ENCODE data around the gene TARS2. TPM values are rescaled to one million over a fixed set of nuclear protein-coding genes. Genes with fewer than 3 reads are reported as not detected.

TARS2 gene
- total and polyA plus RNA-seq, 10 of the 15 experiments (the other 5 are each of a cell fraction or from before 2014, with no cell fraction given), result 11.0 to 51.8 (median 45.2) TPM

GRCh38 chr1:150486966-150487762 is at the start of gene TARS2 (continued):
- TF ChIP-seq NR2C2 (IDR thresholded peaks at IDR 0.05; ENCODE audit: borderline replicate concordance, control insufficient read depth, insufficient read length, low read depth) (no peak), E2F4 (IDR thresholded peaks at IDR 0.05; ENCODE audit: low read depth, low read length) (no peak), FOS (IDR thresholded peaks at IDR 0.05; ENCODE audit: borderline replicate concordance, extremely low read depth, insufficient read length) (peak; percentile 87), POLR2AphosphoS5 (IDR thresholded peaks at IDR 0.05; ENCODE audit: low read length) (peak; percentile 97), STAT3 (IDR thresholded peaks at IDR 0.05; ENCODE audit: low read depth, low read length) (no peak), TCF3 (IDR thresholded peaks at IDR 0.05; ENCODE audit: borderline replicate concordance, insufficient read depth, low read depth, low read length) (peak; percentile 44; the same call in 1 of the 2 replicates), EZH2 (IDR thresholded peaks at IDR 0.05; ENCODE audit: borderline replicate concordance, control insufficient read depth, low read depth, low read length) (no peak), ZNF217 (IDR thresholded peaks at IDR 0.05) (0 out of 2 replicates have a peak, but pooled peaks have one; percentile 24), JUNB (IDR thresholded peaks at IDR 0.05) (no peak), EED (IDR thresholded peaks at IDR 0.05; ENCODE audit: low read depth) (peak; percentile 64), RBBP5 (conservative IDR thresholded peaks at IDR 0.05) (no peak), FOXK2 (IDR thresholded peaks at IDR 0.05) (peak; percentile 79), NBN (IDR thresholded peaks at IDR 0.05) (peak; percentile 92), SREBF2 (IDR thresholded peaks at IDR 0.05; ENCODE audit: low read length) (0 out of 2 replicates have a peak, but pooled peaks have one; percentile 45), SIX5 (IDR thresholded peaks at IDR 0.05; ENCODE audit: low read depth, low read length, severe bottlenecking) (peak; percentile 68), ZBTB40 (IDR thresholded peaks at IDR 0.05; ENCODE audit: borderline replicate concordance) (peak; percentile 99), GATAD2B (conservative IDR thresholded peaks at IDR 0.05; ENCODE audit: low read depth) (peak; percentile 23; the same call in 1 of the 2 replicates), IKZF2 (IDR thresholded peaks at IDR 0.05) (peak; percentile 65 to 67), KDM1A (IDR thresholded peaks at IDR 0.05; ENCODE audit: borderline replicate concordance) (no peak), CBX3 (IDR thresholded peaks at IDR 0.05; ENCODE audit: borderline replicate concordance, low read depth) (no peak), POLR2A (IDR thresholded peaks at IDR 0.05; ENCODE audit: low read depth, low read length) (peak; percentile 96), IKZF1 (conservative IDR thresholded peaks at IDR 0.05) (peak; percentile 84), ATF2 (IDR thresholded peaks at IDR 0.05; ENCODE audit: low read length) (peak; percentile 63; the same call in 1 of the 2 replicates), YBX1 (IDR thresholded peaks at IDR 0.05) (no peak), KAT2A (conservative IDR thresholded peaks at IDR 0.05; ENCODE audit: control insufficient read depth, low read depth, low read length) (no peak), PAX5 (IDR thresholded peaks at IDR 0.05; ENCODE audit: borderline replicate concordance, low read depth, low read length) (no peak), PAX8 (IDR thresholded peaks at IDR 0.05) (no peak)

Measured in GM12878 (cell line).